KMS-11 (cell line): ENCODE results near the gene NPHS1.

Experiments
- H2AFZ ChIP-seq: fragments of 200-600 bp; sonication (generic); 2 replicates; pipeline ENCODE4 v1.6.1; 2016; ENCODE audit warnings: antibody characterized with exemption, mixed run types, low read depth
- H3K27ac ChIP-seq: fragments of 200-600 bp; sonication (generic); 2 replicates; pipeline ENCODE4 v1.6.1; 2016; ENCODE audit warnings: mild to moderate bottlenecking, mixed run types
- H3K27me3 ChIP-seq: fragments of 200-600 bp; sonication (generic); 2 replicates; pipeline ENCODE4 v1.6.1; 2017; ENCODE audit warnings: mild to moderate bottlenecking, low read depth, mixed run types, moderate library complexity; ENCODE audit not compliant: insufficient read depth
- H3K36me3 ChIP-seq: fragments of 200-600 bp; sonication (generic); 2 replicates; pipeline ENCODE4 v1.6.1; 2017; ENCODE audit warnings: mild to moderate bottlenecking, mixed run types; ENCODE audit not compliant: insufficient read depth
- H3K4me1 ChIP-seq: fragments of 200-600 bp; sonication (generic); 2 replicates; pipeline ENCODE4 v1.6.1; 2016; ENCODE audit warnings: mild to moderate bottlenecking, low read depth, mixed run types; ENCODE audit not compliant: poor library complexity, severe bottlenecking
- H3K4me2 ChIP-seq: fragments of 200-600 bp; sonication (generic); 2 replicates; pipeline ENCODE4 v1.7.0; 2016; ENCODE audit warnings: mild to moderate bottlenecking, mixed run types
- H3K4me3 ChIP-seq: fragments of 200-600 bp; sonication (generic); IDR thresholded peaks from 2 replicates; pipeline ENCODE4 v1.6.1; 2017; ENCODE audit warnings: low read depth, low read length, mixed read lengths; ENCODE audit not compliant: insufficient read depth
- H3K79me2 ChIP-seq: fragments of 200-600 bp; sonication (generic); 2 replicates; pipeline ENCODE4 v1.6.1; 2016; ENCODE audit warnings: low read depth, mixed run types; ENCODE audit not compliant: insufficient read depth
- H3K9ac ChIP-seq: fragments of 200-600 bp; sonication (generic); 2 replicates; pipeline ENCODE4 v1.6.1; 2016; ENCODE audit warnings: mild to moderate bottlenecking, mixed run types
- H4K20me1 ChIP-seq: fragments of 200-600 bp; sonication (generic); 2 replicates; pipeline ENCODE4 v1.6.1; 2016; ENCODE audit warnings: mild to moderate bottlenecking, mixed run types; ENCODE audit not compliant: insufficient read depth
- TF ChIP-seq, protein P1 (sequence below): fragments of 200-600 bp; sonication (generic); conservative IDR thresholded peaks from 2 replicates; pipeline ENCODE4 v1.6.1; 2017; ENCODE audit warnings: low read depth, mild to moderate bottlenecking, antibody characterized with exemption, low read length, moderate library complexity, mixed read lengths

Gene NPHS1

GRCh38 chr19:35861640-35862160 lies 9.4 kb upstream of the NPHS1 start:
- no peaks in the 10 kb centered on the region for H4K20me1 ChIP-seq
- TF ChIP-seq, protein P1, sequence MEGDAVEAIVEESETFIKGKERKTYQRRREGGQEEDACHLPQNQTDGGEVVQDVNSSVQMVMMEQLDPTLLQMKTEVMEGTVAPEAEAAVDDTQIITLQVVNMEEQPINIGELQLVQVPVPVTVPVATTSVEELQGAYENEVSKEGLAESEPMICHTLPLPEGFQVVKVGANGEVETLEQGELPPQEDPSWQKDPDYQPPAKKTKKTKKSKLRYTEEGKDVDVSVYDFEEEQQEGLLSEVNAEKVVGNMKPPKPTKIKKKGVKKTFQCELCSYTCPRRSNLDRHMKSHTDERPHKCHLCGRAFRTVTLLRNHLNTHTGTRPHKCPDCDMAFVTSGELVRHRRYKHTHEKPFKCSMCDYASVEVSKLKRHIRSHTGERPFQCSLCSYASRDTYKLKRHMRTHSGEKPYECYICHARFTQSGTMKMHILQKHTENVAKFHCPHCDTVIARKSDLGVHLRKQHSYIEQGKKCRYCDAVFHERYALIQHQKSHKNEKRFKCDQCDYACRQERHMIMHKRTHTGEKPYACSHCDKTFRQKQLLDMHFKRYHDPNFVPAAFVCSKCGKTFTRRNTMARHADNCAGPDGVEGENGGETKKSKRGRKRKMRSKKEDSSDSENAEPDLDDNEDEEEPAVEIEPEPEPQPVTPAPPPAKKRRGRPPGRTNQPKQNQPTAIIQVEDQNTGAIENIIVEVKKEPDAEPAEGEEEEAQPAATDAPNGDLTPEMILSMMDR = no peak
- H3K36me3 ChIP-seq = no peaks in the 10 kb centered on the region
- H3K9ac ChIP-seq = no peak overlapping the region
- no peak overlapping the region for H3K27ac ChIP-seq
- no peak overlapping the region for H3K4me3 ChIP-seq
- H3K4me2 ChIP-seq = no peak overlapping the region
- H3K27me3 ChIP-seq = peaks cover 90% of the 10 kb centered on the region
- H3K4me1 ChIP-seq = no peaks in the 10 kb centered on the region
- H3K79me2 ChIP-seq = no peaks in the 10 kb centered on the region
- H2AFZ ChIP-seq = no peak overlapping the region

GRCh38 chr19:35860818-35861639 lies 8.7 kb upstream of the NPHS1 start:
- Histone ChIP-seq H3K4me1 (no peaks in the 10 kb centered on the region), H3K4me2 (no peak overlapping the region), H2AFZ (no peak overlapping the region), H4K20me1 (no peaks in the 10 kb centered on the region), H3K27me3 (peaks cover 90% of the 10 kb centered on the region), H3K79me2 (no peaks in the 10 kb centered on the region), H3K36me3 (no peaks in the 10 kb centered on the region), H3K27ac (no peak overlapping the region), H3K4me3 (no peak overlapping the region), H3K9ac (no peak overlapping the region)
- TF ChIP-seq, protein P1 = no peak

DNA sequence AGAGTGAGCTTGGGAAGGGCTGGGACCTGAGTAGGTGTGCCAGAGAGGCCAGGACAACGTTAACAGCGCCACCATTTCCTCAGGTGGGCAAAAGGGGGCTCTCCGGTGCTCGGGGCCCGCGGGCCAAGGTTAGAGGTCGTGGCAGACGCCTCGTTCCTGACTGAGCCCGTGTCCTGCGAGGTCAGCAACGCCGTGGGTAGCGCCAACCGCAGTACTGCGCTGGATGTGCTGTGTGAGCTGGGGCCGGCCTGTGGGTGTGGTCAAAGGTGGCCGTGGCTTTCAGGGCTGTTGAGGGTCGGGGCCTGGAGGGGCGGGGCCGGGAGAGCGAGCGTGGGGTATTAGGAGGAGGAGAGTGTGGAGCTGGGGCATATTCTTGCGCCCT lies 8.1 kb upstream of the NPHS1 start:
- TF ChIP-seq, protein P1 = no peak
- Histone ChIP-seq H2AFZ (no peak overlapping the region), H3K4me1 (no peaks in the 10 kb centered on the region), H4K20me1 (no peaks in the 10 kb centered on the region), H3K79me2 (no peaks in the 10 kb centered on the region), H3K27ac (no peak overlapping the region), H3K27me3 (peaks cover 89% of the 10 kb centered on the region), H3K9ac (no peak overlapping the region), H3K4me3 (no peak overlapping the region), H3K4me2 (no peak overlapping the region), H3K36me3 (no peaks in the 10 kb centered on the region)

DNA sequence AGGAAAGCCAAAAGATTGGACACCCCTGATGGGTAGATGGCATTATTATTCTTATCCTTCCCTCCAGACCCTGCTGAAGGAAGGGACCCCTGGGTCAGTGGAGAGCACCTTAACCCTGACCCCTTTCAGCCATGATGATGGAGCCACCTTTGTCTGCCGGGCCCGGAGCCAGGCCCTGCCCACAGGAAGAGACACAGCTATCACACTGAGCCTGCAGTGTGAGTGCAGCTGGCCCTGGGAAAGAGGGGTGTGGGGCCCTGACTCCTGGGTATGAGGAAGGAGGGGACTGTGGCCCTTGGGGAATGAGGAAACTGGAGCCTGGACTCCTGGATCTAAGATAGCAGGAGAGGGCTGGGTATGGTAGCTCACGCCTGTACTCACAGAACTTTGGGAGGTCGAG lies 7.1 kb upstream of the NPHS1 start:
- H3K27me3 ChIP-seq = peaks cover 88% of the 10 kb centered on the region
- no peak overlapping the region for H3K9ac ChIP-seq
- no peaks in the 10 kb centered on the region for H3K36me3 ChIP-seq
- H2AFZ ChIP-seq = no peak overlapping the region
- H3K4me1 ChIP-seq = no peaks in the 10 kb centered on the region
- TF ChIP-seq, protein P1 = no peak
- no peaks in the 10 kb centered on the region for H4K20me1 ChIP-seq
- H3K79me2 ChIP-seq = no peaks in the 10 kb centered on the region
- H3K4me2 ChIP-seq = no peak overlapping the region
- H3K4me3 ChIP-seq = no peak overlapping the region
- H3K27ac ChIP-seq = no peak overlapping the region
